Liver (tissue), 9 donors: Measurements from ENCODE around the gene CBFB. TPM values are rescaled to one million over a fixed set of nuclear protein-coding genes. Genes with fewer than 3 reads are reported as not detected.

Experiments used
- DNase-seq: peaks from one replicate; pipeline ENCODE4 v3.0.0-alpha.2; 2017; ENCODE audit warnings: low spot score
- H3K27ac ChIP-seq, 2 donors: one replicate each; pipeline ENCODE4 v1.7.0; 2013; ENCODE audit warnings: inconsistent platforms in 2 of 2, low read length in 2 of 2, control low read depth in 1 of 2, low read depth in 1 of 2, mild to moderate bottlenecking in 1 of 2
- H3K27me3 ChIP-seq, 4 donors: one replicate each; pipeline versions ENCODE4 v1.6.1 to v1.7.0; 2013; ENCODE audit warnings: low read length in 3 of 4, inconsistent platforms in 1 of 4, mild to moderate bottlenecking in 1 of 4, moderate library complexity in 1 of 4; ENCODE audit not compliant: control insufficient read depth in 4 of 4, insufficient read depth in 4 of 4
- H3K36me3 ChIP-seq, 4 donors: one replicate each; pipeline versions ENCODE4 v1.6.1 to v1.7.0; 2013; ENCODE audit warnings: low read length in 3 of 4, mild to moderate bottlenecking in 3 of 4, low read depth in 1 of 4, moderate library complexity in 1 of 4; ENCODE audit not compliant: control insufficient read depth in 4 of 4, insufficient read depth in 3 of 4
- H3K4me1 ChIP-seq, 4 donors: one replicate each; pipeline versions ENCODE4 v1.6.1 to v1.7.0; 2013; ENCODE audit warnings: low read length in 3 of 4, mild to moderate bottlenecking in 3 of 4, moderate library complexity in 1 of 4; ENCODE audit not compliant: control insufficient read depth in 4 of 4, insufficient read depth in 4 of 4
- H3K4me3 ChIP-seq, 3 donors: one replicate each; pipeline versions ENCODE4 v1.6.1 to v1.7.0; 2013; ENCODE audit warnings: low read length in 3 of 3, control low read depth in 1 of 3, low read depth in 1 of 3, mild to moderate bottlenecking in 1 of 3
- H3K9ac ChIP-seq, 2 donors: one replicate each; pipeline ENCODE4 v1.7.0; 2013; ENCODE audit warnings: low read length in 2 of 2, mild to moderate bottlenecking in 2 of 2, moderate library complexity in 2 of 2, control low read depth in 1 of 2, low read depth in 1 of 2
- H3K9me3 ChIP-seq, 4 donors: one replicate each; pipeline versions ENCODE4 v1.6.1 to v1.7.0; 2013; ENCODE audit warnings: low read length in 3 of 4; ENCODE audit not compliant: control insufficient read depth in 4 of 4
- CTCF ChIP-seq: fragments of 150-350 bp; IDR thresholded peaks from 2 replicates; pipeline ENCODE4 v1.5.1; 2017; ENCODE audit warnings: improper control_type of control experiment, low read depth, low read length; ENCODE audit not compliant: missing input control
- EGR1 ChIP-seq, 2 donors: IDR thresholded peaks; 2 replicates each; pipeline ENCODE4 v1.6.1; 2016 to 2018; ENCODE audit warnings: antibody characterized with exemption in 2 of 2, low read depth in 2 of 2
- FOXA1 ChIP-seq: IDR thresholded peaks from 2 replicates; pipeline ENCODE4 v1.6.1; 2016; ENCODE audit warnings: antibody characterized with exemption
- GABPA ChIP-seq, 2 donors: IDR thresholded peaks in 1 of 2; conservative IDR thresholded peaks in 1 of 2; 2 replicates each; pipeline ENCODE4 v1.6.1; 2016; ENCODE audit warnings: antibody characterized with exemption in 2 of 2, mild to moderate bottlenecking in 1 of 2, moderate library complexity in 1 of 2
- HNF4A ChIP-seq, 2 donors: conservative IDR thresholded peaks; 2 replicates each; pipeline ENCODE4 v1.6.1; 2016; ENCODE audit warnings: antibody characterized with exemption in 2 of 2, mild to moderate bottlenecking in 2 of 2
- HNF4G ChIP-seq: IDR thresholded peaks from 2 replicates; pipeline ENCODE4 v1.6.1; 2016; ENCODE audit warnings: antibody characterized with exemption
- MAX ChIP-seq: IDR thresholded peaks from 2 replicates; pipeline ENCODE4 v1.6.1; 2016; ENCODE audit warnings: antibody characterized with exemption
- RAD21 ChIP-seq, 2 donors: IDR thresholded peaks; 2 replicates each; pipeline ENCODE4 v1.6.1; 2016; ENCODE audit warnings: antibody characterized with exemption in 2 of 2, mild to moderate bottlenecking in 2 of 2
- REST ChIP-seq: IDR thresholded peaks from 2 replicates; pipeline ENCODE4 v1.6.1; 2016; ENCODE audit warnings: antibody characterized with exemption, mild to moderate bottlenecking
- RXRA ChIP-seq, 2 donors: IDR thresholded peaks; 2 replicates each; pipeline ENCODE4 v1.6.1; 2017 to 2018; ENCODE audit warnings: antibody characterized with exemption in 2 of 2, mild to moderate bottlenecking in 1 of 2
- SP1 ChIP-seq: IDR thresholded peaks from 2 replicates; pipeline ENCODE4 v1.6.1; 2018; ENCODE audit warnings: antibody characterized with exemption, mild to moderate bottlenecking
- TAF1 ChIP-seq: conservative IDR thresholded peaks from 2 replicates; pipeline ENCODE4 v1.6.1; 2016; ENCODE audit warnings: antibody characterized with exemption, mild to moderate bottlenecking
- YY1 ChIP-seq: IDR thresholded peaks from 2 replicates; pipeline ENCODE4 v1.6.1; 2016; ENCODE audit warnings: antibody characterized with exemption, mild to moderate bottlenecking
- ZBTB33 ChIP-seq: IDR thresholded peaks from 2 replicates; pipeline ENCODE4 v1.6.1; 2016; ENCODE audit warnings: antibody characterized with exemption
- WGBS: extraction: QIAGEN DNeasy Blood & Tissue Kit; methylation state at CpG from one replicate; pipeline ENCODE4 v1.1.7; 2013; 5-methylcytosine and 5-hydroxymethylcytosine counted together
- polyA plus RNA-seq, 2 donors: library from polyadenylated mRNA; stranded (reverse) in 1 of 2; unstranded in 1 of 2; fragments of 200-250 nt in 1 of 2; fragments of >200 nt in 1 of 2; fragmentation: Nextera tagmentation in 1 of 2; extraction: Ambion mirVana in 1 of 2; gene quantifications; one replicate each; pipeline versions ENCODE4 v1.2.1 to v1.2.3, GENCODE V29; 2013 to 2015
- total RNA-seq, 2 donors: library from RNA; depleted of rRNA; stranded (reverse); fragments of >200 nt; gene quantifications; one replicate each; pipeline ENCODE4 v1.2.3, GENCODE V29; 2014
- donor health status: healthy.
- donor health status: healthy.
- donor health status: healthy.
- donor health status: healthy.
- donor health status: healthy.

CBFB gene
- total and polyA plus RNA-seq, 4 donors: 6.8 to 19.3 (median 11.2) TPM

- Histone ChIP-seq H3K36me3 (no peaks in the 10 kb centered on the region), H3K9me3 (no peaks in the 10 kb centered on the region), H3K27me3 (no peaks in the 10 kb centered on the region), H3K9ac (peak within 1 kb of the TSS; percentile 87 to 88), H3K4me1 (peaks cover 0 to 38% (median 24%) of the 10 kb centered on the region in 4 donors), H3K27ac (peak within 1 kb of the TSS; percentile 76 to 94), H3K4me3 (peak within 1 kb of the TSS; percentile 80 to 96 (median 93))
- peak; percentile 98 for DNase-seq
- TF ChIP-seq EGR1 (IDR thresholded peaks at IDR 0.05; ENCODE audit: low read depth in 2 of 2) (peak in 1 of 2 donors; percentile 30), RAD21 (IDR thresholded peaks at IDR 0.05) (peak; percentile 8 to 16), HNF4A (conservative IDR thresholded peaks at IDR 0.05) (peak; percentile 46 to 77), YY1 (peak; percentile 44), MAX (no peak), ZBTB33 (no peak), SP1 (peak; percentile 53), REST (peak; percentile 37), TAF1 (no peak), GABPA (IDR thresholded peaks at IDR 0.05 in 1 of 2, conservative IDR thresholded peaks at IDR 0.05 in 1 of 2) (peak in 1 of 2 donors; percentile 68), RXRA (IDR thresholded peaks at IDR 0.05) (peak; percentile 38 to 53), HNF4G (peak; percentile 16)
- 1% methylated on average over 63 of the region's 63 CpGs for WGBS
Observed at GRCh38 chr16:67109407-67110135, 80.6 kb downstream of the CBFB start, which contains the start of gene PHAF1. Gene PHAF1, plus strand, starts transcription at chr16:67109941. Its CDS starts 235 bp downstream, at chr16:67110176.

GRCh38 chr16:67111951-67112444 lies 83.0 kb downstream of the CBFB start:
- WGBS: 25% methylated on average over 4 of the region's 4 CpGs
- TF ChIP-seq FOXA1: no peak
- no peak for TF ChIP-seq GABPA (IDR thresholded peaks at IDR 0.05 in 1 of 2, conservative IDR thresholded peaks at IDR 0.05 in 1 of 2)
- TF ChIP-seq CTCF: no peak
- TF ChIP-seq RAD21 (IDR thresholded peaks at IDR 0.05): no peak
- TF ChIP-seq HNF4G: no peak
- Histone ChIP-seq H3K4me1 (peaks cover 3 to 59% (median 44%) of the 10 kb centered on the region in 4 donors), H3K9ac (peak overlapping the region; percentile 65 to 78), H3K27ac (peak overlapping the region; percentile 76 to 94), H3K4me3 (peak overlapping the region; percentile 62 to 96 (median 80)), H3K9me3 (no peaks in the 10 kb centered on the region), H3K36me3 (no peaks in the 10 kb centered on the region), H3K27me3 (no peaks in the 10 kb centered on the region)
- no peak for DNase-seq
